HG02759 (cell line): ENCODE results near the gene USP9X.
"Not testable (repeated sequence)": the region's sequence is repeated elsewhere in the genome, so short reads cannot be mapped to it uniquely, and the experiment has no call there.

ENCODE experiments used
- ATAC-seq: cut with Tn5 transposase; IDR thresholded peaks from one replicate; pipeline ENCODE4 v1.9.1; 2021; ENCODE audit warnings: mild to moderate bottlenecking, moderate library complexity; ENCODE audit not compliant: unreplicated experiment

USP9X gene

DNA sequence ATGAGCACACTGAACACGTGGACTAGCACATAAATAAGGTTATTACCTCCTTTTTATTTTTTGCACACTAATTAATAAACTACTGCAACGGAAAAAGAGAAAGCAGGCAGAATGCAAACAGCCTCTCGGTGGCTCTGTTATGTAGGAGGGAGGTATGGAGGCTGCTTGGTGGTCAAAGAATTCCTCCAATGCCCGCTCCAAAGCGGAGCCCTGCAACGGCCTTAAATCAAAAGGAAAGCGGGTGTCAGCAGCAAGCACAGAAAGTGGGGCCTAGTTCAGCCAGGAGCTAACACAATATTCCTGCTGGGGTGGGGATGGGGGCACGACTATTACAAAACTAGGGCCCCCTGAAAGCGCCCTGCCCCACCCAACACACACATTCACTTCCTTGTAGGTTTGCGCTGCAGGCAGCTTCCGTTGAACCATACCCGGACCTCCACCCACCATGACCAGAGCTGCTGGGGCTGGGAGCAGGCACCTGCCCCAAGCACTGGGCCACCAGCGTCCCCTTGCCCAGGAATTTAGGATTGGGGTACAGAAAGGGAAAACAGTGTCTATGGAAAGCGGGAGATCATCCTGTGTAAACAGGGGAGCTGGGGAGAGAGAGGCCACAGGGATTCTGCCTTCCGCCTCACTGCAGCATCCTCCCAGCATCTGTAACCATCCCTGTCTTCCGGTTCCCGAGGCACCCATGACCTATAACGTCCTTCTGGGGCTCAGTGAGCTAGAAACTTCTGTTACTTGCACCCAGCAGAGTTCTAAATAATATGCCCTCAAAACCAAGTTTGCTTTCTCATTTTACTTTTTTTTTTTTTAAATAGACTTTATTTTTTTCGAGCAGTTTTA lies 191.6 kb downstream of the USP9X start:
- ATAC-seq, result peak; percentile 28

DNA sequence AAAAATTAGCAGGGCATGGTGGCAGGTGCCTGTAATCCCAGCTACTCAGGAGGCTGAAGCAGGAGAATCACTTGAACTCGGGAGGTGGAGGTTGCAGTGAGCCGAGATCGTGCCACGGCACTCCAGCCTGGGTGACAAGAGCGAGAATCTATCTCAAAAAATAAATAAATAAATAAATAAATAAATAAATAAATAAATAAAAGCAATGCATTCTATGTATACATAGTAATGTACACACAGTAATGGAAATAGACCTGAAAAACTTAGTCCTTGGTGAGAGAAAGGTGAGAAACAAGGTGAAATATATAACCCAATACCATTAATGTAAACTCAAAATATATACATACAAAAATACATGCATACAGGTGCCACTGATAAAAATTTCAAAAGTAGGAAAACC lies 197.1 kb downstream of the USP9X start:
- not testable (repeated sequence) for ATAC-seq

DNA sequence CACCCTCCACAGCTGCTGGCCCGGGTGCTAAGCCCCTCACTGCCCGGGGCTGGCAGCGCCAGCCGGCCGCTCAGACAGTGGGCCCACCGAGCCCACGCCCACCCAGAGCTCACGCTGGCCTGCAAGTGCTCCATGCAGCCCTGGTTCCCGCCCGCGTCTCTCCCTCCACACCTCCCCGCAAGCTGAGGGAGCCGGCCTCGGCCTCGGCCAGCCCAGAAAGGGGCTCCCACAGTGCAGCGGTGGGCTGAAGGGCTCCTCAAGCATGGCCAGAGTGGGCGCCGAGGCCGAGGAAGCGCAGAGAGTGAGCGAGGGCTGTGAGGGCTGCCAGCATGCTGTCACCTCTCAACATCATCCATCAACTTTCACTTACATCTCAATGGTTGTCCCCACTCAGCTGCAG lies 200.7 kb downstream of the USP9X start:
- not testable (repeated sequence) for ATAC-seq
